ENCODE results near the gene TBC1D1.
A peak's percentile ranks its signal among the peaks of the same experiment; 100 is the strongest.
"Not testable (repeated sequence)": the region's sequence is repeated elsewhere in the genome, so short reads cannot be mapped to it uniquely, and the experiment has no call there.

The TBC1D1 gene

DNA sequence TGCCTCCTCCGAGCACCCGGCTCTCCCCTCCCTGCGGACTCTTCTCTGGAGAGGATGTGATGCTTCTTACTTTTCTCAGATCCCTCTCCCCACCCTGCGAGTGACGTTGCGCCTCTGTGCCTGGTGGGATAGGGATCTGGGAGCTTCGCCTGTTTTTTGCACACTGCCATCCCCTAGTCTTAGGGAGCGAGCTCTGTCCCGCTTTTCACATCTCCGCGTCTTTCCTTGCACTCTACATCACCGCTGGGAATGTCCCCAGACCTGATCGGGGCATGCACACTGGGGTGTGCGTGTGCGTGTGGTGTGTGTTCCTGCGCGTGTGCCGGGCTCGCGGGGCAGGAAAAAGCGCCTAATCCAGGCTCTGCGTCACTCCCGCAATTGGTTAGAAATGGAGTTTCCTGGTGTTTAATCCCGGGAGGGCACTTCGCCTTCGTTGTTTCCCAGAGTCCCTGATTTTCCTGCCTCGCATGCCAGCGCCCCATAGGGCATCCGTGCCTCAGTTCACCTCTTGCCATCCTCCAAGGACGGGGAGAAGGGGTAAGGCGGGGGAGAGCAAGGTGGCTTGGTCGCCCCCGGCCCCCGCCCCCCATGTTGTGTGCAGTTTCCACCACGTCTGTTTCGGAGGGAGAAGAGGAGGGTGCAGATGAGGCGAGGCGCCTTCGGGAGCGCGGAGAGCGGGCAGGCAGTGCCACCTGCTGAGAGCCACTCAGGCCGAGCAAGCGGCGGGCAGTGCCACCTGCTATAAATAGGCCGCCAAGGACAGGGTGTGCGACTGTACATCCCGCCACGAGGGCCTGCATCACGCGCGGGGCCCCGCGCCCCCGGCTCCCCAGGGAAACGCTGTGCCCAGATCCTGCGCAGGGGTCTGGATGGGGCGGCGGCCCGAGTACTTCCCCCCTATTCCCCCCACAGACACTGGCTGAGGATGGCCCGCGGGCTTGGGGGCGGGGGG, 759 bp upstream of the TBC1D1 start:
- peak; percentile 26 for DNase-seq

DNA sequence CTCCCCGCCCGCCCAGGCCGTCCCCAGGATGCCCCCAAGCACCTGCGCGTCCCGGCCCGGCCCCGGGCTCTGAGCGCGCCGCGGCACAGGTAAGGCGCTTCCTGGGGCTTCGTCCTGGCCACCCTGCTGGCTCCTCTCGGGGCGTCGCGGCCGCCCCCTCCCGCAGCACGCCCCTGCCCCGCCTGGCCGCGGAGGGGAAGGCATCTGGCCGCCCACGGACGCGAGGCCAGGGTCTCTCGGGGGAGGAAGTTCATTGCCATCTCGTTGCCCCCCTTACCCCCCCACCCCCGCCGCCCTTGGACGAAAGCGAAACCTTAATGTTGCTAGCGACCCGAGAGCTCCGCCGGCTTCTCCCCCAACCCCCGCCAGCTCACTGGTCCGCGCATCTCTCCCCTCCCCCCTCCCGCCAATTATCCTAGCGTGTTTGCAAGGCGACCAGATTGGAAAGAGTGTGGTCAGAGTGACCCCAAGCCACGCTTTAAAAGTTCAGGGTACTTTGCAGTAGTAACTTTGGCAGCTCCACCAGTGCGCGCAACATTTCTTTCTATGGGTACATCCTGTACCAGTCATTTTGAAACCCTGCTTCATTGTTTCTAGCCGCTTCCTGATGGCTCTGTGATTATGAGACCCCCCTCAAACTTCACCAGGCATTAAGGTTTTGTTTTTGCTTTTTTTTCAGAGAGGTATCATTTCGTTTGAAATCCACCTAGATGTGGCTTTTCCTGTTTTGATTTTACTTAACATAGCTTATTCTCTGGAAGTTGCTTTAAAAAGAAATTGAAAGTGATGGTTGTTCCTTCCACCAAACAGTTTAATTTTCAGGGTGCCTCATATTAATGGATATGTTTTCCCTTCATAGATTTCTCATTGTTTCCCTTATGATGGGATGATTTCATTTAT, 626 bp downstream of the TBC1D1 start:
- peak; percentile 66 for DNase-seq

DNA sequence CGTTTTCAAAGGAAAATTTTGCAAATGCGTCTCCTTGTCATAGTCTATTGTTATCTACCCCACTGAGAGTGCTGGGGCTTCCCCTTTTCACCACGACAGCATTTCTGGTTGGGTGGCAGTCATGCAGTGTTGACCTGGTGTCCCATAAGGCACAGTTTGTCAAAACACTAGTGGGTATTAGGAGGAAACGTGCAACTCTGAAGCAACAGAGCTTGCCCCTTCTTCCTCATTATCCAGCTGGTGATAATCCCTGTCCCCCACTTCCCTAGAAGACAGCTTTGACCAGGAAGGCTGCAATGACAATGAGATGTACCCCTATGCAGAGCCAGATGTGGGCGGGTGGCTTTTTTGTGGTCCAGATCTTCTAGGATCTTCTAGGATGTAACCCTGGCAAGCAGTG, 1.8 kb downstream of the TBC1D1 start:
- DNase-seq = peak; percentile 72

GRCh38 chr4:37893164-37893563, 2.3 kb downstream of the TBC1D1 start:
- DNase-seq = no peak

- DNase-seq = no peak
Observed at GRCh38 chr4:37895271-37895670, 4.4 kb downstream of the TBC1D1 start.

DNA sequence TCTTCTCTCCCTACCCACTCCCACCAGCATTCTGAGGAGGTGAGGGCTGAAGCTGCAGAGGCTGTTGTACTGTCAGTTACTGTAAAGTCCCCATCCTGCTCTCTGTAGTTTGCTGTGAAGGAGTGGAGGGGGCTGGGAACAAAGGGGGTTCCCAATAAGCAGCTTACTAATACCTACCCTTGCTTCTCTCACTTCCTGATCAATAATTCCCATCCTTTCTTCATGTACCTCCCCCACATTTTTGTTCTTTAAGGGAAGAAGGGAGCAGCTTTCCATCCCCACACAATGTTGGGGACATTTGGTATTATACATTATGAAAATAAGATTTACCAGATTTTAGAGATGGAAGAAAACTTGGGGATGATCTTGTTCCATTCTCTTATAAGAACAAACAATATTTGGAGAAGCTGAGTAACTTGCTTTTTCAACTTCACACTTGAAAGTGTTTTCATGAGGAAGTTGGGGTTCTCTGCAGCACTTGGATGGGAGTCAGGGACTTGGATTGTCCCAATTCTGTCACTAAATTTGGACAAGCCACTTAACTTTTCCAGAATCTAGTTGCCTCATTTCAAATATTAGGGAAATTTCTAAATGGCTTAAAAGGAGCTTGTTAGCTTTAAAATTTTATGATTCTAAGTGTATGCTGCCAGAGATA, 5.4 kb downstream of the TBC1D1 start:
- no peak for DNase-seq

- DNase-seq = no peak
Observed at GRCh38 chr4:37902212-37902611, 11.3 kb downstream of the TBC1D1 start.

DNA sequence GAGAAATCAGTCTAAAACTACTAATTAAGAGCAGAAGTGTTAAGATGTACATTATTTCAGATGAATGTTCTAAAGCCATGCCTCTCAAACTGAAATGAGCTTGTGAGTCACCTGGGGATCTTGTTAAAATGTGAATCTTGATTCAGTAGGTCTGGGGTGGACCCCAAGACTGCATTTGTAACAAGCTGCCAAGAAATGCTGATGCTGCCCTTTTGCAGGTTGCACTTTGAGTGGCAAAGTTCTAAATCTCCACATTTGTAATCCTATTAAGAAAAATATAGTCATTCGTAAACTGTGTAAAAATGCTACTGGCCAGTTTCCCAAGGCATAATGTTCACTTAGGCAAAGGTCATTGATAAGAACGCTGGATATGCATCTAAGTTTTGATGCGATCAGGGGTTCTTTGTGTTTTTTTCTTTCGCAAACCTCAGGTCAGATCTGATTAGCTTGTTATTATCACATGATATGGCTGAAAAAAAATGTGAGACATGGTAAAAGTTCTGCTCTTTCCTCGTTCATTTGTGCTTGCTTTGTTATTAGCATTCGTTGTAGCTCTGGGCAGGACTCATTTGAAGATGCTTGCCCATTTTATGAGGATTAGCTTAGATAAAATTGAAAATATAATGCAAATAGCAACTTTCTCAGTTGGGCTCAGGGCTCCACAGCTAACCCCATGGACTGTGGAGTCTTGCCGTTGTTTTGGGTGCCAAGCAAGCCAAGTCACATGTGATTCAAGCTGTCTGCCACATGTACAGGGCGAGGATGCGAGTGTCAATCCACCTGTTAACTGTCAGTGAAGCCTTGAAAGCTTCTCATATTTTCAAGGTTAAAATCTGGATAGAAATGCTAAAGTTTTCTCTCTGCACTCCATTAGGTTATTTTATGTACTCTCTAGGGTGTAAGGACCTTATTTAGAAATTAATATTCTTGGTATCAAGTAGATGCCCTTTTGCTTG, 12.1 kb downstream of the TBC1D1 start:
- no peak for DNase-seq

- no peak for DNase-seq
Observed at GRCh38 chr4:37903901-37904300, 13.0 kb downstream of the TBC1D1 start.

DNA sequence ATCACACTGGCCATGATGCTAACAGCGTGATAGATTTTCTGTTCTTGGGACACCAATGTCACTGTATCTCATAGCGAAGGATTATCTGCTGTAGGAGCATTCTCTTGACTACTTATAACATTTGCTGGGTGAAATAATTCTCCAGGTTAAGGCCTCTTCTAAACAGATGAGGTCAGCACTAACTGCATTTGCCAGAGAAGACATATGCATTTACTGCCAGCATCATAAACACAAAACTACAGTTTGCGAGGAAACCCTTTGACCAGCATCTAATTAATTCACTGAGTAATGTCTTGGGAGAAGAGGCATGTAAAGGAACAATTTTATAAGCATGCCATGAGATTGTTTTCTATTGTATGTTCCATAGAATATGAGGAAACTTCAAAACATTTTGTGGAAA, 13.9 kb downstream of the TBC1D1 start:
- no peak for DNase-seq

GRCh38 chr4:37905533-37906169, 14.8 kb downstream of the TBC1D1 start:
- no peak for DNase-seq

DNA sequence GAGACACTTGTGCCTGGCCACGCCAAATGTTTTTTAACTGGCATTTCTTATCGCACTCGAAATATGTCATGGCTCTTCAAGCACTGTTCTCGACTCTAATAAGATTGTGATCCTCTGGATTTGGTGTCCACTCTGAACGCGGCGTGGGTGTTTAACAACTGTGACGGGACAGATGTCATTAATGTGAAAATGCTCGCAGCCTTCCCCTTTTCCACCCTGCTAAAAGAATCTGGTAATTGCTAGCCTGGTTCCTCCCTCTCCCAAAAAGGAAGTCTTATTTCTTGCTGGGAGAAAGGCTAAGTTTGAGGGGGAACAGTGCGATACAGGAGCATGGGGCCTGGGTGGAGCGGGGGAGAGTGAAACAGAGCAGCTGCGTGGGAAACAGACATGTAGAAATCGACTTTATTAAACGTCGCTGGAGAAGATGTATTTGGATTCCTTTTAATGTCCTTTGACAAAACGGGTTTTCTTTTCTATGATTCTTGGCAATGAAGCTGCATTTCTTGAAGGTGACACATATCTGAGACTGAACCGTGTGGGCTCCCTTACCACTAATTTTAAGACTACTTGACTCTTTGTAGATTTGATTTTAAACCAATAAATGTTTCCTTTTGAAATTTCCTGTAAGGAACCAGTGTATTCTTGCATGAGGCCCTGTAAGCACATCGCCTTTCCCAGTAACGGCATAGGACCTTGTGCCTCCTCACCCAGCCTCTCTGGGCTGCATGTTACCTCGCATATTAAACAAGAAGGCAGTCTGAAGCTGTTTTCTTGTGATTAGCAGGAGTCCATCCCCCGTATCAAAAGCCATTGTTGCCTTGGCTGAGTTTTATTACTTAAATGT, 17.8 kb downstream of the TBC1D1 start:
- no peak for DNase-seq

DNA sequence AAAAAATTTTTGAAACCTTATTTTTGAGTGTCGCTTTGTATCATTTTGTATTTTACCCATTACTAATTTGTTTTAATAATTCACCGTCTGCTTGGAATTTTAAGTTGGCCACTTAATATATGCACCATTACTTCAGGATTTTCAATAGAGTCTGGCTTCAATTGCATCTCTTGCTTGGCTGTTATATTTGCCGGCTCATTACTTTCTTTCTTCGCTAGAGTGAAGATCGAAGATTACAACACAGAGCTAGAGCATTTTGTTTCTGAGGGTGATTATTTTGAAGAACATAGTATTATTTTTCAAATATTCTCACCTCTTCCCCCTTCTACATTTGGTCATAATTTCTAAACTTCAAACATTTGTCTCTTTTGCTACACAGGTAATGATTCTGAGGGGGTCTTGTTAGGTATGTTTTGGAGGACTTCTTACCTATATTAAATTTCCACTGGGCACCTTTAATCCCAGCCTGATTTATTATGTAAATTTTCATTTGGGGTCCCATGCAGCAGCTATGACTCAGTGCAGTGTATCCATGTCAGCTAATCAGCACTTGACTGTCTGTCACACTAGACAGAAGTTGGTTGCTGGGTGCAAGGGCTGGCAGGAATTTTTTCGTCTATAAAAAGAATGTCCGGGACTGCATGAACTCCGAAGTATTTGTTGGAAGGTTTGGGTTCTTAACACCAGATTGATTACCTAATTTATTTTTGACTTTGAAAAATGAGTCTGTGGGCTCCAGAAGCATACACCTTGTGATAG, 18.6 kb downstream of the TBC1D1 start:
- DNase-seq = no peak

GRCh38 chr4:37910091-37910486, 19.2 kb downstream of the TBC1D1 start:
- DNase-seq = no peak

GRCh38 chr4:37914539-37914938, 23.7 kb downstream of the TBC1D1 start:
- DNase-seq = no peak

- no peak for DNase-seq
Observed at GRCh38 chr4:37917388-37917787, 26.5 kb downstream of the TBC1D1 start.

DNA sequence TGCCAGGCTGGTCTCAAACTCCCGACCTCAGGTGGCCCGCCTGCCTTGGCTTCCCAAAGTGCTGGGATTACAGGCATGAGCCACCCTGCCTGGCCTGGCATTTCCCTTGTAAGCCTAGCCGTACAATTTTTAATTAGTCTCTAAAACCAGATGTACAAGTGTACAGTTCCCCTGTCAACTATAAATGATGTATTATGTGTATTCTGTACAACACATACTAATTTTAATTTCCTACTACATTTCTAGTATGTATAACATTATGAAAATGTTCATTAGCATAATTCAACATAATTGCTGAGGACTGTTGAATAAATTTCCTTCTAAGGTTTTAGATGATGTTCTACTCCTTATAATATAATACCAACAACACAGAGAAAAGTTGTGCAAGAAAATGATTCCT, 27.8 kb downstream of the TBC1D1 start:
- DNase-seq = no peak

DNA sequence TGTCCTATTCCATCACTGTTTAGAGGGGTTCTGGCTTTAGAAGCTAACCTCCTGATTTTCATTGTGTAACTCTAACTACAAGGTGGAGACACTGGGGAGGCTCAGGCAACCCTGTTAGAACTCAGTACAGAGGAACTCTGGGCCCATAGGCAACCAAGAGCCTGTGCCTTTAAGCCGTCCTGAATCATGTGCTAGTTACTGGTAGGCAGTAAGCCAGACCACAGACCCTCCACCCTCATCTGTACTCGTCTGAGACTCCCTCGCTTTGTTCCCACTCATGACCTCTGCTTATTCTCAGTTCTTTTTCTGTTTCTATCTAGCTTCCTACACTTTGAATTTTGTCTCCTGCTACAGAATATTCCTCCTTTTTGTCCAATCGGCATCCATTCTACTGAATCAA, 31.4 kb downstream of the TBC1D1 start:
- no peak for DNase-seq

GRCh38 chr4:37923089-37923488, 32.2 kb downstream of the TBC1D1 start:
- DNase-seq = not testable (repeated sequence)

DNA sequence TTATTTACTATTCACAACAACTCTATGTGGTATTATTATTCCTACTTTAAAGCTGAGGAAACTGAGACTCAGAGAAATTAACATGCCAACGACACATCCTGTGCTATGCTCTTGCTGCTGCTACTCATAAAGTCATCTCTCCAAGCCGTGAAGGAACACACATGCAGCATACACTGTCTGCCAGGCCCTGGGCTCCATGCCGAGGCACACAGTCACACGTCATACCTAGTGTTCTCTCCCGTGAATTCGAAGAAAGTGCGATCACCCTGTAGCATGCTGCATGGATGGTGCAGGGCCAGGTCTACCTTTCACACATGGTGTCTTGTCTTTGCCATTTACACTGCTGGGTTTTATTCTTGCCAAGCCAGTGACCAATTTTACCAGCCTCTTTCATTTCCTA, 34.1 kb downstream of the TBC1D1 start:
- no peak for DNase-seq

Measured in CD4-positive, alpha-beta T cell treated with Interleukin-4 for 4 hours (primary cell).